AG04449 (cell line): ENCODE measurements around the gene KATNAL2.

Experiments
- CTCF ChIA-PET: fragments of 350-600 bp; formaldehyde crosslinking; extraction: SDS; loops from one replicate; lab custom pipeline; 2021; ENCODE audit warnings: antibody characterized with exemption; lab: Yijun Ruan, JAX
- POLR2A ChIA-PET: fragments of 400-600, 350-600 bp; formaldehyde crosslinking; extraction: SDS; loops from one replicate; lab custom pipeline; 2020; ENCODE audit warnings: antibody characterized with exemption, inconsistent platforms; lab: Yijun Ruan, JAX
- DNase-seq: peaks from one replicate; pipeline ENCODE4 v3.0.0-alpha.2; 2010; ENCODE audit warnings: low read depth, low spot score
- H3K4me3 ChIP-seq: 2 replicates; pipeline ENCODE4 v1.5.1; 2011; ENCODE audit warnings: low read depth, mild to moderate bottlenecking, control low read depth, low read length
- TF ChIP-seq, protein P1 (sequence below): IDR thresholded peaks from one replicate; pipeline ENCODE4 v1.5.1; 2011; ENCODE audit warnings: mild to moderate bottlenecking, moderate library complexity, low read length, control low read depth, inconsistent platforms; ENCODE audit not compliant: insufficient read depth; ENCODE audit errors: missing control alignments

Gene KATNAL2

GRCh38 chr18:47075098-47075883 is 157.9 kb downstream of the KATNAL2 start:
- TF ChIP-seq, protein P1, sequence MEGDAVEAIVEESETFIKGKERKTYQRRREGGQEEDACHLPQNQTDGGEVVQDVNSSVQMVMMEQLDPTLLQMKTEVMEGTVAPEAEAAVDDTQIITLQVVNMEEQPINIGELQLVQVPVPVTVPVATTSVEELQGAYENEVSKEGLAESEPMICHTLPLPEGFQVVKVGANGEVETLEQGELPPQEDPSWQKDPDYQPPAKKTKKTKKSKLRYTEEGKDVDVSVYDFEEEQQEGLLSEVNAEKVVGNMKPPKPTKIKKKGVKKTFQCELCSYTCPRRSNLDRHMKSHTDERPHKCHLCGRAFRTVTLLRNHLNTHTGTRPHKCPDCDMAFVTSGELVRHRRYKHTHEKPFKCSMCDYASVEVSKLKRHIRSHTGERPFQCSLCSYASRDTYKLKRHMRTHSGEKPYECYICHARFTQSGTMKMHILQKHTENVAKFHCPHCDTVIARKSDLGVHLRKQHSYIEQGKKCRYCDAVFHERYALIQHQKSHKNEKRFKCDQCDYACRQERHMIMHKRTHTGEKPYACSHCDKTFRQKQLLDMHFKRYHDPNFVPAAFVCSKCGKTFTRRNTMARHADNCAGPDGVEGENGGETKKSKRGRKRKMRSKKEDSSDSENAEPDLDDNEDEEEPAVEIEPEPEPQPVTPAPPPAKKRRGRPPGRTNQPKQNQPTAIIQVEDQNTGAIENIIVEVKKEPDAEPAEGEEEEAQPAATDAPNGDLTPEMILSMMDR: no peak

GRCh38 chr18:47077111-47077510 is 159.7 kb downstream of the KATNAL2 start:
- ChIA-PET CTCF (interaction anchor here (1.3 kb wide), 1 partner anchor 23 kb away, joined by 3 read pairs; no protein-coding TSS in a partner anchor), POLR2A (no interaction called here)
- DNase-seq: no peak
- TF ChIP-seq, protein P1: no peak
- H3K4me3 ChIP-seq: no peak overlapping the region

More at GRCh38 chr18:47075098-47075883, 157.9 kb downstream of the KATNAL2 start:
- CTCF ChIA-PET: interaction anchor here (1.0 to 1.2 kb wide), 4 partner anchors 24 to 673 kb away, joined by 3 to 5 read pairs (median 4); no protein-coding TSS in a partner anchor
- DNase-seq: no peak
- POLR2A ChIA-PET: no interaction called here
- H3K4me3 ChIP-seq: no peak overlapping the region

DNA sequence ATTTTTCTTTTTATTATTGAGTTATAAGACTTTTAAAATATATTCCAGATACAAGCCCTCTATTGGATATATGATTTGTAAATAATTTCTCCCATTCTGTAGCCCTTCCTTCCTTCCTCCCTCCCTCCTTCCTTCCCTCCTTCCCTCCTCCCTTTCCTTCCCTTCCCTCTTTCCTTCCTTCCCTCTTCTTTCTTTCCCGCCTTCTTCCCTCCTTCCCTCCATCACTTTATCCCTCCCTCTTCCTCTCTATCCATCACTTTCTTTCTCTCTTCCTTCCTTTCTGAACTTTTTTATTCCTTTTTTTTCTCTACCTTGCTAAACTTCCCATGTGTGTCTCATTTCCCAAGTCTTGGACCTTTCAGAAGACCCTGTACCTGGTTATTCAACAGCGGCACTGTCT is 163.5 kb downstream of the KATNAL2 start:
- TF ChIP-seq, protein P1: no peak
- DNase-seq: no peak
- ChIA-PET CTCF (interaction anchor here (0.9 kb wide), 1 partner anchor 10 kb away, joined by 3 read pairs; no protein-coding TSS in a partner anchor), POLR2A (no interaction called here)
- no peak overlapping the region for H3K4me3 ChIP-seq

- ChIA-PET CTCF (interaction anchor here (0.9 to 1.2 kb wide), 3 partner anchors 11 to 667 kb away, joined by 3 read pairs; no protein-coding TSS in a partner anchor), POLR2A (no interaction called here)
- DNase-seq: no peak
- TF ChIP-seq, protein P1: no peak
- no peak overlapping the region for H3K4me3 ChIP-seq
Observed at GRCh38 chr18:47081578-47081977, 164.2 kb downstream of the KATNAL2 start.

DNA sequence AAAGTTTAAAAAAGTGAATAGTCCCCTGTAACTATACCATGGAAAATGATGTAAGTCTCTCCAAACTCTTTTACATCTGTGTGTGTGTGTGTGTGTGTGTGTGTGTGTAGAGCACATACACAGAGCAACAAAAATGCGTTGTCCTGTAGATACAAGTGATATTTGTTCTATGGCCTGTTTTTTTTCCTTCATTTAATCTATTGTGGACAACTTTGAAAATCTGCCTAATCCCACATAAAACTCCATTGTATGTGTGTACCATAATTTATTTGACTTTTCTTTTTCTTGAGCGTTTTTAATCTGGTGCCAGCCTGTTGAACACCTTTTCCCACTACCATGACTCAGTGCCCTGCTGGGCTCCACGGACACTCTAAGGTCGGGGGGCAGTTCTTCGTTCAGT is 170.3 kb downstream of the KATNAL2 start:
- TF ChIP-seq, protein P1: no peak
- ChIA-PET POLR2A (no interaction called here), CTCF (no interaction called here)
- no peak for DNase-seq
- no peak overlapping the region for H3K4me3 ChIP-seq

DNA sequence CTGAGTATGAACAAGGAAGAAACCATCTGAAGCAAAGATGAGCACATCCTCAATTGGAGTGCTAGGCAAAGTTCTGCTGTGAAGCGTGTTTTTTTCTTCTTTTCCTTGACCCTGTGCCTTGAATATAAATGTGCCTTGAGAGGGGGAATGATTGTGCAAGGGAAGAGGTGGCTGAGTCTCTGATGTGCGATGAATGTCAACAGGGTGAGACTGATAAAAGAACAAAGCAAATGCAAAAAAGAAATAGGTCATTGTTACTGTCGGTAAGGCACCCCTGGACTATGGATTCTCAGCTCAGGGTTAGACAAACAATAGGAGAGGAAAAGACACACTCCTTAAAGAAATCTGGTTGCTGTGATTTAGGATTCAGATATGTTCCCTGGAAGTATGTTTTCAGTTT is 178.4 kb downstream of the KATNAL2 start:
- TF ChIP-seq, protein P1: no peak
- no peak for DNase-seq
- POLR2A ChIA-PET: no interaction called here
- H3K4me3 ChIP-seq: no peak overlapping the region
- CTCF ChIA-PET: interaction anchor here (1.6 to 2.7 kb wide), 3 partner anchors 14 to 653 kb away, joined by 7 to 21 read pairs (median 7); no protein-coding TSS in a partner anchor
